NCI-H524 treated with DMSO at 0.1 percent for 48 hours (cell line): ENCODE data around the gene TPPP2.

Experiments
- DNase-seq: peaks from one replicate; lab custom pipeline; 2025; lab: John Stamatoyannopoulos, UW

The TPPP2 gene

GRCh38 chr14:21077672-21078071, 47.7 kb downstream of the TPPP2 start:
- no peak for DNase-seq

GRCh38 chr14:21078287-21078686, 48.3 kb downstream of the TPPP2 start:
- DNase-seq, result no peak

- DNase-seq, result no peak
Observed at GRCh38 chr14:21078726-21079125, 48.7 kb downstream of the TPPP2 start.

GRCh38 chr14:21081521-21082142, 51.6 kb downstream of the TPPP2 start:
- DNase-seq, result no peak
